Smooth muscle cell (in vitro differentiated cells): ENCODE measurements around the gene USP2. TPM values are rescaled to one million over a fixed set of nuclear protein-coding genes. Genes with fewer than 3 reads are reported as not detected.

Source experiments
- DNase-seq: peaks from one replicate; lab custom pipeline; 2025; ENCODE audit not compliant: unreplicated experiment; lab: John Stamatoyannopoulos, UW
- H2AFZ ChIP-seq: fragments of 200-600 bp; sonication (generic); 2 replicates; pipeline ENCODE4 v1.6.0; 2016; ENCODE audit warnings: antibody characterized with exemption, low read depth, mild to moderate bottlenecking
- H3F3A ChIP-seq: fragments of 200-600 bp; sonication (generic); 2 replicates; pipeline ENCODE4 v1.6.0; 2017; ENCODE audit warnings: antibody characterized with exemption, low read depth
- H3K27ac ChIP-seq: fragments of 200-600 bp; sonication (generic); 2 replicates; pipeline ENCODE4 v1.5.1; 2016; ENCODE audit warnings: low read depth, mild to moderate bottlenecking
- H3K27me3 ChIP-seq: fragments of 200-600 bp; sonication (generic); 2 replicates; pipeline ENCODE4 v1.6.1; 2016; ENCODE audit warnings: low read depth, mild to moderate bottlenecking
- H3K36me3 ChIP-seq: fragments of 200-600 bp; sonication (generic); 2 replicates; pipeline ENCODE4 v1.5.1; 2016; ENCODE audit warnings: low read depth
- H3K4me1 ChIP-seq: fragments of 200-600 bp; sonication (generic); 2 replicates; pipeline ENCODE4 v1.5.1; 2016; ENCODE audit warnings: low read depth
- H3K4me2 ChIP-seq: fragments of 200-600 bp; sonication (generic); 2 replicates; pipeline ENCODE4 v1.6.0; 2016; ENCODE audit warnings: mild to moderate bottlenecking
- H3K4me3 ChIP-seq: fragments of 200-600 bp; sonication (generic); 2 replicates; pipeline ENCODE4 v1.5.1; 2016; ENCODE audit warnings: mild to moderate bottlenecking
- H3K79me2 ChIP-seq: fragments of 200-600 bp; sonication (generic); 2 replicates; pipeline ENCODE4 v1.6.0; 2016; ENCODE audit warnings: low read depth, mild to moderate bottlenecking
- H3K9ac ChIP-seq: fragments of 200-600 bp; sonication (generic); 2 replicates; pipeline ENCODE4 v1.6.0; 2016; ENCODE audit warnings: low read depth
- H3K9me3 ChIP-seq: fragments of 200-600 bp; sonication (generic); replicated peaks from 2 replicates; pipeline ENCODE4 v1.5.1; 2016; ENCODE audit warnings: low read depth
- H4K20me1 ChIP-seq: fragments of 200-600 bp; sonication (generic); 2 replicates; pipeline ENCODE4 v1.6.0; 2016; ENCODE audit warnings: low read depth
- WGBS: methylation state at CpG from one replicate; pipeline ENCODE4 v1.1.7; 2016; ENCODE audit warnings: low lambda C conversion rate; 5-methylcytosine and 5-hydroxymethylcytosine counted together
- polyA plus RNA-seq: library from polyadenylated mRNA; unstranded; fragments of >200 nt; fragmentation: Nextera tagmentation; extraction: Ambion mirVana; gene quantifications from 2 replicates; pipeline ENCODE4 v1.2.1, GENCODE V29; 2016
- total RNA-seq: library from RNA; depleted of rRNA; stranded (reverse); fragments of >200 nt; gene quantifications from 2 replicates; pipeline ENCODE4 v1.2.3, GENCODE V29; 2014
- TF ChIP-seq, protein P1 (sequence below): fragments of 200-600 bp; sonication (generic); IDR thresholded peaks from 2 replicates; pipeline ENCODE4 v1.5.1; 2017; ENCODE audit warnings: borderline replicate concordance, mild to moderate bottlenecking, antibody characterized with exemption; ENCODE audit not compliant: insufficient read depth, poor library complexity, severe bottlenecking

Gene USP2
- total and polyA plus RNA-seq, 2 experiments from 2014 or later, result 0.25 to 1.4 TPM

GRCh38 chr11:119404872-119405271, 23.4 kb upstream of the USP2 start:
- no peaks in the 10 kb centered on the region for H3K79me2 ChIP-seq
- H3F3A ChIP-seq, result no peaks in the 10 kb centered on the region
- H3K4me1 ChIP-seq, result no peaks in the 10 kb centered on the region
- H3K27me3 ChIP-seq, result no peaks in the 10 kb centered on the region
- no peak overlapping the region for H2AFZ ChIP-seq
- H3K9ac ChIP-seq, result no peak overlapping the region
- no peaks in the 10 kb centered on the region for H4K20me1 ChIP-seq
- WGBS, result 83% methylated on average over 2 of the region's 2 CpGs
- no peak overlapping the region for H3K27ac ChIP-seq
- no peak overlapping the region for H3K4me3 ChIP-seq
- no peak overlapping the region for H3K4me2 ChIP-seq
- TF ChIP-seq, protein P1, sequence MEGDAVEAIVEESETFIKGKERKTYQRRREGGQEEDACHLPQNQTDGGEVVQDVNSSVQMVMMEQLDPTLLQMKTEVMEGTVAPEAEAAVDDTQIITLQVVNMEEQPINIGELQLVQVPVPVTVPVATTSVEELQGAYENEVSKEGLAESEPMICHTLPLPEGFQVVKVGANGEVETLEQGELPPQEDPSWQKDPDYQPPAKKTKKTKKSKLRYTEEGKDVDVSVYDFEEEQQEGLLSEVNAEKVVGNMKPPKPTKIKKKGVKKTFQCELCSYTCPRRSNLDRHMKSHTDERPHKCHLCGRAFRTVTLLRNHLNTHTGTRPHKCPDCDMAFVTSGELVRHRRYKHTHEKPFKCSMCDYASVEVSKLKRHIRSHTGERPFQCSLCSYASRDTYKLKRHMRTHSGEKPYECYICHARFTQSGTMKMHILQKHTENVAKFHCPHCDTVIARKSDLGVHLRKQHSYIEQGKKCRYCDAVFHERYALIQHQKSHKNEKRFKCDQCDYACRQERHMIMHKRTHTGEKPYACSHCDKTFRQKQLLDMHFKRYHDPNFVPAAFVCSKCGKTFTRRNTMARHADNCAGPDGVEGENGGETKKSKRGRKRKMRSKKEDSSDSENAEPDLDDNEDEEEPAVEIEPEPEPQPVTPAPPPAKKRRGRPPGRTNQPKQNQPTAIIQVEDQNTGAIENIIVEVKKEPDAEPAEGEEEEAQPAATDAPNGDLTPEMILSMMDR, result no peak
- H3K36me3 ChIP-seq, result peaks cover 5% of the 10 kb centered on the region
- H3K9me3 ChIP-seq, result no peaks in the 10 kb centered on the region
- no peak for DNase-seq

DNA sequence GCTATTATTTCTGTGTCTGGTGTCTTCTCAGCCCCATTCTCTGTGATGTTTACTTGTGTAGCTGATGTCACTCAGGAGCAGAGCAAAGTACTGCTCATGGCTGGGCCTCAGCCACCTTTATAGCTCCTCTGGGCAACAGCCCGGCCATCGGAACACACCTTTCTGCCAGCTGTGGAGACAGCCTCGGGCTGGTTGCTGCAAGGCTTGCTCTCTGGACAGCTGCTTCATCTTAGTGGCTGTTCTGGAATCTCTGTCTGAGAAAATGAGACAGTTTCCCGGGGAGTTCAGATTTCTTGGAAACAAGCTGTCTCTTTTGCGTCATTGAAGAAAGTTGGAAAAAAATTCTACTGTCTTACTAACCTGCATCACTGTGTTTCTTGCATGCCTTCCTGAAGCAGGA, 21.5 kb upstream of the USP2 start:
- no peak overlapping the region for H3K9ac ChIP-seq
- no peak for DNase-seq
- H2AFZ ChIP-seq, result no peak overlapping the region
- H3K27me3 ChIP-seq, result no peaks in the 10 kb centered on the region
- no peaks in the 10 kb centered on the region for H3K79me2 ChIP-seq
- H3F3A ChIP-seq, result no peaks in the 10 kb centered on the region
- WGBS, result 86% methylated on average over 5 of the region's 5 CpGs
- no peak overlapping the region for H3K27ac ChIP-seq
- no peak overlapping the region for H3K4me3 ChIP-seq
- peaks cover 7% of the 10 kb centered on the region for H3K9me3 ChIP-seq
- H3K36me3 ChIP-seq, result peaks cover 5% of the 10 kb centered on the region
- TF ChIP-seq, protein P1, result no peak
- H4K20me1 ChIP-seq, result no peaks in the 10 kb centered on the region
- H3K4me2 ChIP-seq, result no peak overlapping the region
- H3K4me1 ChIP-seq, result no peaks in the 10 kb centered on the region

- H3K4me2 ChIP-seq, result no peak overlapping the region
- WGBS, result 94% methylated on average over 8 of the region's 8 CpGs
- H3K9ac ChIP-seq, result no peak overlapping the region
- TF ChIP-seq, protein P1, result no peak
- no peaks in the 10 kb centered on the region for H3K27me3 ChIP-seq
- H3F3A ChIP-seq, result no peaks in the 10 kb centered on the region
- peaks cover 7% of the 10 kb centered on the region for H3K9me3 ChIP-seq
- H3K79me2 ChIP-seq, result no peaks in the 10 kb centered on the region
- DNase-seq, result no peak
- H2AFZ ChIP-seq, result no peak overlapping the region
- H3K4me1 ChIP-seq, result no peaks in the 10 kb centered on the region
- H3K4me3 ChIP-seq, result no peak overlapping the region
- no peaks in the 10 kb centered on the region for H4K20me1 ChIP-seq
- H3K27ac ChIP-seq, result no peak overlapping the region
- peaks cover 5% of the 10 kb centered on the region for H3K36me3 ChIP-seq
These were observed 21.0 kb upstream of the USP2 start for GRCh38 chr11:119402470-119402869.

GRCh38 chr11:119400860-119401259, 19.4 kb upstream of the USP2 start:
- no peak for DNase-seq

More at GRCh38 chr11:119400860-119401259, 19.4 kb upstream of the USP2 start:
- Histone ChIP-seq H3K9ac (no peak overlapping the region), H3K27ac (no peak overlapping the region), H3F3A (no peaks in the 10 kb centered on the region), H2AFZ (no peak overlapping the region), H3K27me3 (no peaks in the 10 kb centered on the region), H3K4me2 (no peak overlapping the region), H3K79me2 (no peaks in the 10 kb centered on the region), H3K36me3 (peaks cover 5% of the 10 kb centered on the region), H3K4me3 (no peak overlapping the region), H3K4me1 (no peaks in the 10 kb centered on the region), H3K9me3 (peaks cover 7% of the 10 kb centered on the region), H4K20me1 (no peaks in the 10 kb centered on the region)
- TF ChIP-seq, protein P1, result no peak
